WTC11 (cell line): Measurements from ENCODE around the gene SCPEP1.

Experiments used
- E2F1 ChIP-seq: sonication (generic); formaldehyde crosslinking; IDR thresholded peaks from 2 replicates; pipeline ENCODE4 v1.8.0; 2022; ENCODE audit warnings: mild to moderate bottlenecking, missing genetic modification reagents
- ETV6 ChIP-seq: sonication (generic); formaldehyde crosslinking; IDR thresholded peaks from 2 replicates; pipeline ENCODE4 v1.8.1; 2022; ENCODE audit warnings: mild to moderate bottlenecking, missing genetic modification reagents
- IRF1 ChIP-seq: sonication (generic); formaldehyde crosslinking; IDR thresholded peaks from 2 replicates; pipeline ENCODE4 v1.8.0; 2023; ENCODE audit warnings: missing genetic modification reagents
- MXD4 ChIP-seq: fragments of 250-450 bp; sonication (Bioruptor Pico); IDR thresholded peaks from 2 replicates; pipeline ENCODE4 v1.8.0; 2021; ENCODE audit warnings: mild to moderate bottlenecking, moderate library complexity, borderline replicate concordance
- TEAD4 ChIP-seq: sonication (generic); formaldehyde crosslinking; IDR thresholded peaks from 2 replicates; pipeline ENCODE4 v1.8.0; 2022; ENCODE audit warnings: mild to moderate bottlenecking, missing genetic modification reagents
- ZNF232 ChIP-seq: sonication (generic); formaldehyde crosslinking; IDR thresholded peaks from 2 replicates; pipeline ENCODE4 v1.8.0; 2022; ENCODE audit warnings: mild to moderate bottlenecking, missing genetic modification reagents
- ZNF281 ChIP-seq: sonication (generic); formaldehyde crosslinking; IDR thresholded peaks from 2 replicates; pipeline ENCODE4 v1.8.0; 2023; ENCODE audit warnings: mild to moderate bottlenecking, missing genetic modification reagents
- TF ChIP-seq, protein P1 (sequence below): sonication (generic); formaldehyde crosslinking; conservative IDR thresholded peaks from 2 replicates; pipeline ENCODE4 v1.8.1; 2023; ENCODE audit warnings: mild to moderate bottlenecking, low read depth, missing genetic modification reagents, moderate library complexity
- TF ChIP-seq, protein P2 (sequence below): sonication (generic); formaldehyde crosslinking; IDR thresholded peaks from 2 replicates; pipeline ENCODE4 v1.8.1; 2023; ENCODE audit warnings: mild to moderate bottlenecking, missing genetic modification reagents, moderate library complexity
- TF ChIP-seq, protein P3 (sequence below): fragments of 200-600 bp; IDR thresholded peaks from 2 replicates; pipeline ENCODE4 v1.8.0; 2022; ENCODE audit warnings: antibody characterized with exemption
- TF ChIP-seq, protein P4 (sequence below): sonication (generic); formaldehyde crosslinking; conservative IDR thresholded peaks from 2 replicates; pipeline ENCODE4 v1.8.1; 2022; ENCODE audit warnings: mild to moderate bottlenecking, missing genetic modification reagents

- TF ChIP-seq MXD4 (CRISPR knock-in tag): no peak
- no peak for TF ChIP-seq E2F1 (CRISPR knock-in tag)
- TF ChIP-seq, protein P1, sequence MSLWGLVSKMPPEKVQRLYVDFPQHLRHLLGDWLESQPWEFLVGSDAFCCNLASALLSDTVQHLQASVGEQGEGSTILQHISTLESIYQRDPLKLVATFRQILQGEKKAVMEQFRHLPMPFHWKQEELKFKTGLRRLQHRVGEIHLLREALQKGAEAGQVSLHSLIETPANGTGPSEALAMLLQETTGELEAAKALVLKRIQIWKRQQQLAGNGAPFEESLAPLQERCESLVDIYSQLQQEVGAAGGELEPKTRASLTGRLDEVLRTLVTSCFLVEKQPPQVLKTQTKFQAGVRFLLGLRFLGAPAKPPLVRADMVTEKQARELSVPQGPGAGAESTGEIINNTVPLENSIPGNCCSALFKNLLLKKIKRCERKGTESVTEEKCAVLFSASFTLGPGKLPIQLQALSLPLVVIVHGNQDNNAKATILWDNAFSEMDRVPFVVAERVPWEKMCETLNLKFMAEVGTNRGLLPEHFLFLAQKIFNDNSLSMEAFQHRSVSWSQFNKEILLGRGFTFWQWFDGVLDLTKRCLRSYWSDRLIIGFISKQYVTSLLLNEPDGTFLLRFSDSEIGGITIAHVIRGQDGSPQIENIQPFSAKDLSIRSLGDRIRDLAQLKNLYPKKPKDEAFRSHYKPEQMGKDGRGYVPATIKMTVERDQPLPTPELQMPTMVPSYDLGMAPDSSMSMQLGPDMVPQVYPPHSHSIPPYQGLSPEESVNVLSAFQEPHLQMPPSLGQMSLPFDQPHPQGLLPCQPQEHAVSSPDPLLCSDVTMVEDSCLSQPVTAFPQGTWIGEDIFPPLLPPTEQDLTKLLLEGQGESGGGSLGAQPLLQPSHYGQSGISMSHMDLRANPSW: no peak
- TF ChIP-seq, protein P2, sequence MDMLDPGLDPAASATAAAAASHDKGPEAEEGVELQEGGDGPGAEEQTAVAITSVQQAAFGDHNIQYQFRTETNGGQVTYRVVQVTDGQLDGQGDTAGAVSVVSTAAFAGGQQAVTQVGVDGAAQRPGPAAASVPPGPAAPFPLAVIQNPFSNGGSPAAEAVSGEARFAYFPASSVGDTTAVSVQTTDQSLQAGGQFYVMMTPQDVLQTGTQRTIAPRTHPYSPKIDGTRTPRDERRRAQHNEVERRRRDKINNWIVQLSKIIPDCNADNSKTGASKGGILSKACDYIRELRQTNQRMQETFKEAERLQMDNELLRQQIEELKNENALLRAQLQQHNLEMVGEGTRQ (CRISPR knock-in tag): no peak
- TF ChIP-seq, protein P3, sequence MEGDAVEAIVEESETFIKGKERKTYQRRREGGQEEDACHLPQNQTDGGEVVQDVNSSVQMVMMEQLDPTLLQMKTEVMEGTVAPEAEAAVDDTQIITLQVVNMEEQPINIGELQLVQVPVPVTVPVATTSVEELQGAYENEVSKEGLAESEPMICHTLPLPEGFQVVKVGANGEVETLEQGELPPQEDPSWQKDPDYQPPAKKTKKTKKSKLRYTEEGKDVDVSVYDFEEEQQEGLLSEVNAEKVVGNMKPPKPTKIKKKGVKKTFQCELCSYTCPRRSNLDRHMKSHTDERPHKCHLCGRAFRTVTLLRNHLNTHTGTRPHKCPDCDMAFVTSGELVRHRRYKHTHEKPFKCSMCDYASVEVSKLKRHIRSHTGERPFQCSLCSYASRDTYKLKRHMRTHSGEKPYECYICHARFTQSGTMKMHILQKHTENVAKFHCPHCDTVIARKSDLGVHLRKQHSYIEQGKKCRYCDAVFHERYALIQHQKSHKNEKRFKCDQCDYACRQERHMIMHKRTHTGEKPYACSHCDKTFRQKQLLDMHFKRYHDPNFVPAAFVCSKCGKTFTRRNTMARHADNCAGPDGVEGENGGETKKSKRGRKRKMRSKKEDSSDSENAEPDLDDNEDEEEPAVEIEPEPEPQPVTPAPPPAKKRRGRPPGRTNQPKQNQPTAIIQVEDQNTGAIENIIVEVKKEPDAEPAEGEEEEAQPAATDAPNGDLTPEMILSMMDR: no peak
- no peak for TF ChIP-seq ZNF232 (CRISPR knock-in tag)
- TF ChIP-seq IRF1 (CRISPR knock-in tag): no peak
- no peak for TF ChIP-seq ETV6 (CRISPR knock-in tag)
- TF ChIP-seq, protein P4, sequence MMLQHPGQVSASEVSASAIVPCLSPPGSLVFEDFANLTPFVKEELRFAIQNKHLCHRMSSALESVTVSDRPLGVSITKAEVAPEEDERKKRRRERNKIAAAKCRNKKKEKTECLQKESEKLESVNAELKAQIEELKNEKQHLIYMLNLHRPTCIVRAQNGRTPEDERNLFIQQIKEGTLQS (CRISPR knock-in tag): no peak
- no peak for TF ChIP-seq ZNF281 (CRISPR knock-in tag)
- TF ChIP-seq TEAD4: no peak
Observed at GRCh38 chr17:57043276-57043675, 65.3 kb downstream of the SCPEP1 start.
